ENCODE measurements around the gene LCMT1. TPM values are rescaled to one million over a fixed set of nuclear protein-coding genes. Genes with fewer than 3 reads are reported as not detected.
"Not testable (repeated sequence)": the region's sequence is repeated elsewhere in the genome, so short reads cannot be mapped to it uniquely, and the experiment has no call there.

LCMT1 gene
- total and polyA plus RNA-seq, 2 experiments from 2014 or later = 30.3 to 50.5 TPM

GRCh38 chr16:25158401-25158800, 46.9 kb downstream of the LCMT1 start:
- no peaks in the 10 kb centered on the region for H3K9me2 ChIP-seq (ENCODE audit: insufficient read depth)
- in situ Hi-C loops (cut with MboI) = no loop called here
- no peak overlapping the region for H3K4me3 ChIP-seq
- no peak overlapping the region for H3K4me2 ChIP-seq (ENCODE audit: unreplicated experiment)
- H3K79me2 ChIP-seq (ENCODE audit: insufficient read depth) = no peaks in the 10 kb centered on the region
- 96 to 99% methylated on average over 5 of the region's 5 CpGs for WGBS, 2 experiments (ENCODE audit: low coverage in 1 of 2, low lambda C conversion rate in 2 of 2, missing lambda C conversion rate in 2 of 2)
- H3K4me1 ChIP-seq (ENCODE audit: insufficient read depth) = no peaks in the 10 kb centered on the region
- H2AFZ ChIP-seq = no peak overlapping the region
- no peak overlapping the region for H3K9ac ChIP-seq
- H3F3A ChIP-seq (ENCODE audit: insufficient read depth) = no peaks in the 10 kb centered on the region
- H4K20me1 ChIP-seq (ENCODE audit: insufficient read depth) = no peaks in the 10 kb centered on the region
- no peaks in the 10 kb centered on the region for H3K9me3 ChIP-seq (ENCODE audit: low read depth)
- no peaks in the 10 kb centered on the region for H3K27me3 ChIP-seq (replicated peaks; ENCODE audit: insufficient read depth)
- no peak for DNase-seq
- peaks cover 13% of the 10 kb centered on the region; the same call in 1 of the 2 replicates for H3K36me3 ChIP-seq (ENCODE audit: low read depth)
- H3K27ac ChIP-seq = no peak overlapping the region
- TF ChIP-seq EZH2 (IDR thresholded peaks at IDR 0.05; ENCODE audit: insufficient read depth, poor library complexity, severe bottlenecking) (no peak), EZH2phosphoT487 (IDR thresholded peaks at IDR 0.05; ENCODE audit: insufficient read depth, low read depth) (no peak)

GRCh38 chr16:25161753-25162367, 50.3 kb downstream of the LCMT1 start:
- no peak for DNase-seq
- no peak overlapping the region for H3K27ac ChIP-seq
- no peaks in the 10 kb centered on the region for H3K9me3 ChIP-seq (ENCODE audit: low read depth)
- H3K4me1 ChIP-seq (ENCODE audit: insufficient read depth) = no peaks in the 10 kb centered on the region
- H3K27me3 ChIP-seq (replicated peaks; ENCODE audit: insufficient read depth) = no peaks in the 10 kb centered on the region
- WGBS, 2 experiments (ENCODE audit: low coverage in 1 of 2, low lambda C conversion rate in 2 of 2, missing lambda C conversion rate in 2 of 2) = 94 to 100% methylated on average over 5 of the region's 5 CpGs
- H4K20me1 ChIP-seq (ENCODE audit: insufficient read depth) = no peaks in the 10 kb centered on the region
- no peak overlapping the region for H3K4me2 ChIP-seq (ENCODE audit: unreplicated experiment)
- H3K36me3 ChIP-seq (ENCODE audit: low read depth) = peaks cover 26% of the 10 kb centered on the region
- TF ChIP-seq EZH2 (IDR thresholded peaks at IDR 0.05; ENCODE audit: insufficient read depth, poor library complexity, severe bottlenecking) = no peak
- no peak for TF ChIP-seq EZH2phosphoT487 (IDR thresholded peaks at IDR 0.05; ENCODE audit: insufficient read depth, low read depth)
- H3K9me2 ChIP-seq (ENCODE audit: insufficient read depth) = no peaks in the 10 kb centered on the region
- H3K79me2 ChIP-seq (ENCODE audit: insufficient read depth) = no peaks in the 10 kb centered on the region
- H3K4me3 ChIP-seq = no peak overlapping the region
- in situ Hi-C loops (cut with MboI) = no loop called here
- H3F3A ChIP-seq (ENCODE audit: insufficient read depth) = no peaks in the 10 kb centered on the region
- no peak overlapping the region for H2AFZ ChIP-seq
- no peak overlapping the region for H3K9ac ChIP-seq

GRCh38 chr16:25163683-25164082, 52.1 kb downstream of the LCMT1 start:
- Histone ChIP-seq H2AFZ (no peak overlapping the region), H3K9me2 (ENCODE audit: insufficient read depth) (no peaks in the 10 kb centered on the region), H3K9me3 (ENCODE audit: low read depth) (no peaks in the 10 kb centered on the region), H3K36me3 (ENCODE audit: low read depth) (peaks cover 35% of the 10 kb centered on the region), H3K4me2 (ENCODE audit: unreplicated experiment) (no peak overlapping the region), H3K27me3 (replicated peaks; ENCODE audit: insufficient read depth) (no peaks in the 10 kb centered on the region), H4K20me1 (ENCODE audit: insufficient read depth) (no peaks in the 10 kb centered on the region), H3K79me2 (ENCODE audit: insufficient read depth) (no peaks in the 10 kb centered on the region), H3F3A (ENCODE audit: insufficient read depth) (no peaks in the 10 kb centered on the region), H3K4me3 (no peak overlapping the region), H3K27ac (no peak overlapping the region), H3K4me1 (ENCODE audit: insufficient read depth) (no peaks in the 10 kb centered on the region), H3K9ac (no peak overlapping the region)
- in situ Hi-C loops (cut with MboI) = no loop called here
- DNase-seq = no peak
- TF ChIP-seq EZH2phosphoT487 (IDR thresholded peaks at IDR 0.05; ENCODE audit: insufficient read depth, low read depth) = no peak
- no peak for TF ChIP-seq EZH2 (IDR thresholded peaks at IDR 0.05; ENCODE audit: insufficient read depth, poor library complexity, severe bottlenecking)
- 100% methylated on average over 1 of the region's 1 CpG for WGBS, 2 experiments (ENCODE audit: low coverage in 1 of 2, low lambda C conversion rate in 2 of 2, missing lambda C conversion rate in 2 of 2)

- no peak for TF ChIP-seq EZH2phosphoT487 (IDR thresholded peaks at IDR 0.05; ENCODE audit: insufficient read depth, low read depth)
- Histone ChIP-seq H3K4me2 (ENCODE audit: unreplicated experiment) (no peak overlapping the region), H3K27ac (no peak overlapping the region), H3K9me3 (ENCODE audit: low read depth) (no peaks in the 10 kb centered on the region), H4K20me1 (ENCODE audit: insufficient read depth) (no peaks in the 10 kb centered on the region), H3F3A (ENCODE audit: insufficient read depth) (no peaks in the 10 kb centered on the region), H3K9ac (no peak overlapping the region), H2AFZ (no peak overlapping the region), H3K36me3 (ENCODE audit: low read depth) (peaks cover 45% of the 10 kb centered on the region), H3K27me3 (replicated peaks; ENCODE audit: insufficient read depth) (no peaks in the 10 kb centered on the region), H3K4me3 (no peak overlapping the region), H3K4me1 (ENCODE audit: insufficient read depth) (no peaks in the 10 kb centered on the region), H3K79me2 (ENCODE audit: insufficient read depth) (no peaks in the 10 kb centered on the region), H3K9me2 (ENCODE audit: insufficient read depth) (no peaks in the 10 kb centered on the region)
- DNase-seq = no peak
- in situ Hi-C loops (cut with MboI) = no loop called here
- 76 to 78% methylated on average over 5 of the region's 5 CpGs for WGBS, 2 experiments (ENCODE audit: low coverage in 1 of 2, low lambda C conversion rate in 2 of 2, missing lambda C conversion rate in 2 of 2)
Measured at GRCh38 chr16:25165284-25165683, 53.7 kb downstream of the LCMT1 start.

GRCh38 chr16:25167920-25168319, 56.4 kb downstream of the LCMT1 start:
- H3K4me2 ChIP-seq (ENCODE audit: unreplicated experiment); H3K27ac ChIP-seq; H3K9me2 ChIP-seq (ENCODE audit: insufficient read depth); H2AFZ ChIP-seq; H3K9me3 ChIP-seq (ENCODE audit: low read depth); H3K4me1 ChIP-seq (ENCODE audit: insufficient read depth); H3K4me3 ChIP-seq; H4K20me1 ChIP-seq (ENCODE audit: insufficient read depth); in situ Hi-C loops (cut with MboI); H3K9ac ChIP-seq; H3K27me3 ChIP-seq (replicated peaks; ENCODE audit: insufficient read depth); DNase-seq; H3F3A ChIP-seq (ENCODE audit: insufficient read depth); H3K79me2 ChIP-seq (ENCODE audit: insufficient read depth): not testable (repeated sequence)
- H3K36me3 ChIP-seq (ENCODE audit: low read depth) = peaks cover 47% of the 10 kb centered on the region
- 93 to 95% methylated on average over 9 of the region's 9 CpGs for WGBS, 2 experiments (ENCODE audit: low coverage in 1 of 2, low lambda C conversion rate in 2 of 2, missing lambda C conversion rate in 2 of 2)

Data from GM23248 (cell line).